ENCODE measurements around the gene PKD2L2.

Gene PKD2L2

DNA sequence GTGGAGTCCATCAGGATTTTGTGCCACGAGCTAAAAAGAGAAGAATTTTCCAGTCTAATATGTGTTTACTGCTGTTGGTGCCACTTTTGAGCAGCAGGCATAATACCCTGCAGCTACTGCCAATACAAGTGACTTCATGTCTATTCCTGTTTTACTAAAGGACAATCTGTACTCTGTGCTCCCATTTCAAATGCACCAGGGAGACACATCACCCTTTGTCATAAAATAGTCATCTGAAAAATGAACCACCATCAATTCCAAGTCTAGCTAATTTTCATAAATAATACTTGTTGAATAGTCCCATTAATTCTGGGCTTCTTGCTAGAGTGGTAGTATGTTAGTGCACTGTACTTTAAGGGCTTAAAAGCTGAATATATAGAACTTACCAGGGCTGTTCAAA lies 8.9 kb upstream of the PKD2L2 start:
- TF ChIP-seq, protein P1, sequence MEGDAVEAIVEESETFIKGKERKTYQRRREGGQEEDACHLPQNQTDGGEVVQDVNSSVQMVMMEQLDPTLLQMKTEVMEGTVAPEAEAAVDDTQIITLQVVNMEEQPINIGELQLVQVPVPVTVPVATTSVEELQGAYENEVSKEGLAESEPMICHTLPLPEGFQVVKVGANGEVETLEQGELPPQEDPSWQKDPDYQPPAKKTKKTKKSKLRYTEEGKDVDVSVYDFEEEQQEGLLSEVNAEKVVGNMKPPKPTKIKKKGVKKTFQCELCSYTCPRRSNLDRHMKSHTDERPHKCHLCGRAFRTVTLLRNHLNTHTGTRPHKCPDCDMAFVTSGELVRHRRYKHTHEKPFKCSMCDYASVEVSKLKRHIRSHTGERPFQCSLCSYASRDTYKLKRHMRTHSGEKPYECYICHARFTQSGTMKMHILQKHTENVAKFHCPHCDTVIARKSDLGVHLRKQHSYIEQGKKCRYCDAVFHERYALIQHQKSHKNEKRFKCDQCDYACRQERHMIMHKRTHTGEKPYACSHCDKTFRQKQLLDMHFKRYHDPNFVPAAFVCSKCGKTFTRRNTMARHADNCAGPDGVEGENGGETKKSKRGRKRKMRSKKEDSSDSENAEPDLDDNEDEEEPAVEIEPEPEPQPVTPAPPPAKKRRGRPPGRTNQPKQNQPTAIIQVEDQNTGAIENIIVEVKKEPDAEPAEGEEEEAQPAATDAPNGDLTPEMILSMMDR (IDR thresholded peaks at IDR 0.05; ENCODE audit: insufficient read depth, low read length, missing control alignments): no peak
- POLR2A ChIA-PET: interaction anchor here (1.5 kb wide), 1 partner anchor 9 kb away, joined by 6 read pairs; the partner anchor contains the start of gene PKD2L2
- CTCF ChIA-PET: interaction anchor here (1.2 kb wide), 1 partner anchor 58 kb away, joined by 3 read pairs; no protein-coding TSS in a partner anchor
- H3K4me3 ChIP-seq (ENCODE audit: low read depth, low read length): no peak overlapping the region
- no peak for DNase-seq (ENCODE audit: low read depth, low spot score)

DNA sequence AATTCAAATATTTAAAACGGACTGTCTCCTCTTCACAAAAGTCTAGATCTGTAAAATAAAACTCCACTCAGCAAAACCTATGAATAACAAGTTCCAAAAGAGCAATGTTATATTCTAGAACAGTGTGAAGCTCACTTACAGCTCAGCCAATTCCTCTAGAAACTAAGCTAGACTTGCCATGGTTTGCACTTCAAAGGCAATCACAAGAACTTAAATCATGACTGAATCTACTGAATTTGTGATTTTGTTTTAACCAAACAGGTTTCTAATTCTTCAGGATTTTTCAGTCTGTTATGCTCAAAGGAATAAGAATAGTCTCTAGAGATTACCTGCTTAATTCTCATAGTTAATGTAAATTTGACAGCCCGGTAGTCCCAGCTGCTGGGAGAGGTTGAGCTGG lies 1.4 kb upstream of the PKD2L2 start:
- DNase-seq (ENCODE audit: low read depth, low spot score): no peak
- TF ChIP-seq, protein P1 (IDR thresholded peaks at IDR 0.05; ENCODE audit: insufficient read depth, low read length, missing control alignments): no peak
- POLR2A ChIA-PET: no interaction called here
- no peak overlapping the region for H3K4me3 ChIP-seq (ENCODE audit: low read depth, low read length)
- CTCF ChIA-PET: interaction anchor here (1.9 kb wide), 1 partner anchor 16 kb away, joined by 6 read pairs; no protein-coding TSS in a partner anchor

DNA sequence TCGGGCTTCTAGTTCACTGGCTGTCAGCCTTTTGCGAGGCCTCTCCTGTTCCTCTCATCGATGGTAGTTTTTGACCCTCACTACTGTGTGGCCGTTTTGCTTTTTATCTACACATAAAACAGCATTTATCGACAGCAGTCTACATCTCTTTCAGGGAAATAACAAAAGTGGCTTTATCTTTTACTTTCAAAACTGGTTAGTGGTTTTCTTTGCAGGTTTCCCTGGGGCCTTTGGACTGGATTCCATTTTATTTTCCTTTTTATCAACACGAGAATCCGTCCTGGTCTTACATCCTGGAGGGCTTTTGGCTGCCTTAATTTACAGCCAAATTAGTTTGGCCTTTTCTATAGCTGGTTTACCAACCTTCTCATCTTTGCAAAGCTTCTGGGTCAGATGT lies 793 bp upstream of the PKD2L2 start:
- ChIA-PET CTCF (interaction anchor here (1.3 to 1.9 kb wide), 2 partner anchors 10 to 17 kb away, joined by 4 to 6 read pairs; no protein-coding TSS in a partner anchor), POLR2A (interaction anchor here (1.5 kb wide), 1 partner anchor 8 kb away, joined by 6 read pairs; no protein-coding TSS in a partner anchor)
- TF ChIP-seq, protein P1 (IDR thresholded peaks at IDR 0.05; ENCODE audit: insufficient read depth, low read length, missing control alignments): no peak
- DNase-seq (ENCODE audit: low read depth, low spot score): no peak
- H3K4me3 ChIP-seq (ENCODE audit: low read depth, low read length): no peak overlapping the region

DNA sequence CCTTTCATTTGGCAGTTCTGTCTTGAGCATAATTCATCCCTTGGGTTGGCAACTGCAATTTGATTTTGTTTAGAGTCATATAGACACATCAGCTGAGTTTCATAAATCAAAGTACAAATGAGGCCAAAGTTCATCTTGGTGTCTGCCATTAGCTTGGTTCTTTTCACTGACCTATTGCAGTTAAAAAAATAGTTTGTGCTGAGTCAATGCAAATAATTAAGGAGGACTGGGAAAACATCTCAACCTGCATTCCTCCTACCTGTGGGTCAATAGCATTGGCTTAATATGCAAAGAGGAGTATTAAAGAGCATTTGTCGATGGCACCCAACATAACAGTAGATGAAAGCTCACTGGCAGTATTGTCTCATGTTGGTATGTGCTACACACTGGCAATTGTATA lies 1.6 kb downstream of the PKD2L2 start:
- CTCF ChIA-PET: interaction anchor here (0.7 kb wide), 1 partner anchor 151 kb away, joined by 3 read pairs; no protein-coding TSS in a partner anchor
- H3K4me3 ChIP-seq (ENCODE audit: low read depth, low read length): no peak overlapping the region
- no peak for DNase-seq (ENCODE audit: low read depth, low spot score)
- POLR2A ChIA-PET: no interaction called here
- TF ChIP-seq, protein P1 (IDR thresholded peaks at IDR 0.05; ENCODE audit: insufficient read depth, low read length, missing control alignments): no peak

DNA sequence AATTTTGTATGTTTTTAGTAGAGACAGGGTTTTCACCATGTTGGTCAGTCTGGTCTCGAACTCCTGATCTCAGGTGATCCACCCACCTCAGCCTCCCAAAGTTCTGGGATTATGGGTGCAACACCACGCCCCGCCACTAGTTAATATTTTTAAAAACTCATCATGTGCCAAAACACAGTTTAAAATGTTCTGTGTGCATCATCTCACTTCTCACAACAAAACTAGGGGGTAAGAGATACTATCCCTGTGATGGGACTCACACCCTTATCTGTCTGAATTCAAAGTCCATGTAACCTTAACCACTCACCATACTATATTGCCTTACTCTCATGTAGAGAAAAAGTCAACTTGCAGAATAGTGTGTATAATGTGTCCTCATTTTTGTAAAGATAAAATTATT lies 2.6 kb downstream of the PKD2L2 start:
- no peak for DNase-seq (ENCODE audit: low read depth, low spot score)
- POLR2A ChIA-PET: no interaction called here
- TF ChIP-seq, protein P1 (IDR thresholded peaks at IDR 0.05; ENCODE audit: insufficient read depth, low read length, missing control alignments): no peak
- H3K4me3 ChIP-seq (ENCODE audit: low read depth, low read length): no peak overlapping the region
- CTCF ChIA-PET: interaction anchor here (0.6 to 0.8 kb wide), 2 partner anchors 43 to 46 kb away, joined by 3 to 4 read pairs; no protein-coding TSS in a partner anchor

DNA sequence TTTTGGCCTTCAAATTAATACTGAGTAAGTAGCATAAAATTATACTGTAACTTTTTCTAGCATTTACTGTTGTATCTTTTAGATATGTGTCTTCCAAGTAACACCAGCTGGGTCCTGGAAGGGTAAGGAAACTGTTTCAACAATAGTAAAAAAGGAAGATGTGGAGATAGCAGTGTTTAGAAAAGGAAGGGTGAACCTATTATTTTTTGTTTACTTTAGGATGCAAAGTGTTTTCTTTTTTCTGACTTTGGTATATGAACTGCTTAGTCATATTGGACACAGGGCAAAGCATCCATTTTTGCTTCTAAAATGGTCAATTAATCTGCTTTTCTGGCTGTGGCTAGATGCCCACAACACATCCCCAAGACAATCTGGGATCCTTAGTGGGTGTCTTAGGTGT lies 5.3 kb downstream of the PKD2L2 start:
- TF ChIP-seq, protein P1 (IDR thresholded peaks at IDR 0.05; ENCODE audit: insufficient read depth, low read length, missing control alignments): no peak
- CTCF ChIA-PET: no interaction called here
- no peak overlapping the region for H3K4me3 ChIP-seq (ENCODE audit: low read depth, low read length)
- POLR2A ChIA-PET: no interaction called here
- no peak for DNase-seq (ENCODE audit: low read depth, low spot score)

Data from AG04449 (cell line).